ENCODE results near the gene GATC.
"Not testable (repeated sequence)": the region's sequence is repeated elsewhere in the genome, so short reads cannot be mapped to it uniquely, and the experiment has no call there.

GATC gene

GRCh38 chr12:120429368-120429767 is 16.9 kb upstream of the GATC start:
- in situ Hi-C loops (cut with MboI; ENCODE audit: low pct_unique_long_range_greater_than_20kb, low sequenced_read_pairs) = loop anchor here (10.0 kb wide), 1 partner anchor 75 kb away; no protein-coding TSS in a partner anchor
- DNase-seq = no peak

- DNase-seq = no peak
- in situ Hi-C loops (cut with MboI; ENCODE audit: low pct_unique_long_range_greater_than_20kb, low sequenced_read_pairs) = no loop called here
These were observed 13.3 kb upstream of the GATC start for GRCh38 chr12:120432772-120433525.

GRCh38 chr12:120437735-120438494 is 8.3 kb upstream of the GATC start, which contains the start of gene COX6A1:
Gene COX6A1 (plus strand): TSS chr12:120438113. CDS start chr12:120438127, 14 bp downstream.
- in situ Hi-C loops (cut with MboI; ENCODE audit: low pct_unique_long_range_greater_than_20kb, low sequenced_read_pairs) = no loop called here
- DNase-seq = peak; percentile 96

GRCh38 chr12:120438495-120439198 is 7.6 kb upstream of the GATC start:
- DNase-seq = no peak

GRCh38 chr12:120439646-120440247 is 6.5 kb upstream of the GATC start:
- DNase-seq = peak; percentile 81
- in situ Hi-C loops (cut with MboI; ENCODE audit: low pct_unique_long_range_greater_than_20kb, low sequenced_read_pairs) = no loop called here

More at GRCh38 chr12:120438495-120439198, 7.6 kb upstream of the GATC start:
- in situ Hi-C loops (cut with MboI; ENCODE audit: low pct_unique_long_range_greater_than_20kb, low sequenced_read_pairs) = no loop called here

- in situ Hi-C loops (cut with MboI; ENCODE audit: low pct_unique_long_range_greater_than_20kb, low sequenced_read_pairs) = no loop called here
- DNase-seq = no peak
These were observed 1.6 kb upstream of the GATC start for GRCh38 chr12:120444676-120445075.

GRCh38 chr12:120446844-120447178 is 567 bp downstream of the GATC start:
- DNase-seq; in situ Hi-C loops (cut with MboI; ENCODE audit: low pct_unique_long_range_greater_than_20kb, low sequenced_read_pairs): not testable (repeated sequence)

- DNase-seq = no peak
- in situ Hi-C loops (cut with MboI; ENCODE audit: low pct_unique_long_range_greater_than_20kb, low sequenced_read_pairs) = no loop called here
These were observed 1.7 kb downstream of the GATC start for GRCh38 chr12:120447992-120448391.

GRCh38 chr12:120452524-120452923 is 6.3 kb downstream of the GATC start:
- in situ Hi-C loops (cut with MboI; ENCODE audit: low pct_unique_long_range_greater_than_20kb, low sequenced_read_pairs); DNase-seq: not testable (repeated sequence)

GRCh38 chr12:120453060-120453750 is 7.0 kb downstream of the GATC start:
- in situ Hi-C loops (cut with MboI; ENCODE audit: low pct_unique_long_range_greater_than_20kb, low sequenced_read_pairs) = no loop called here
- no peak for DNase-seq

- DNase-seq = peak; percentile 46
- in situ Hi-C loops (cut with MboI; ENCODE audit: low pct_unique_long_range_greater_than_20kb, low sequenced_read_pairs) = no loop called here
These were observed 7.7 kb downstream of the GATC start for GRCh38 chr12:120453977-120454376.

- no peak for DNase-seq
- in situ Hi-C loops (cut with MboI; ENCODE audit: low pct_unique_long_range_greater_than_20kb, low sequenced_read_pairs) = no loop called here
These were observed 9.1 kb downstream of the GATC start for GRCh38 chr12:120455302-120455701.

GRCh38 chr12:120457133-120457532 is 10.9 kb downstream of the GATC start:
- DNase-seq = peak; percentile 51
- in situ Hi-C loops (cut with MboI; ENCODE audit: low pct_unique_long_range_greater_than_20kb, low sequenced_read_pairs) = no loop called here

GRCh38 chr12:120460157-120460556 is 13.9 kb downstream of the GATC start:
- in situ Hi-C loops (cut with MboI; ENCODE audit: low pct_unique_long_range_greater_than_20kb, low sequenced_read_pairs) = no loop called here
- DNase-seq = no peak

GRCh38 chr12:120462099-120462640 is 15.9 kb downstream of the GATC start:
- in situ Hi-C loops (cut with MboI; ENCODE audit: low pct_unique_long_range_greater_than_20kb, low sequenced_read_pairs) = no loop called here
- no peak for DNase-seq

GRCh38 chr12:120463712-120464111 is 17.5 kb downstream of the GATC start:
- no peak for DNase-seq
- in situ Hi-C loops (cut with MboI; ENCODE audit: low pct_unique_long_range_greater_than_20kb, low sequenced_read_pairs) = no loop called here

- DNase-seq = no peak
- in situ Hi-C loops (cut with MboI; ENCODE audit: low pct_unique_long_range_greater_than_20kb, low sequenced_read_pairs) = no loop called here
These were observed 19.5 kb downstream of the GATC start for GRCh38 chr12:120465756-120466155.

- DNase-seq = peak; percentile 85
These were observed 20.5 kb downstream of the GATC start for GRCh38 chr12:120466560-120467315.

More at GRCh38 chr12:120466560-120467315, 20.5 kb downstream of the GATC start:
- in situ Hi-C loops (cut with MboI; ENCODE audit: low pct_unique_long_range_greater_than_20kb, low sequenced_read_pairs) = no loop called here
